Mesenchymal stem cell (in vitro differentiated cells and primary cell): ENCODE data around the gene ATAD2B. TPM values are rescaled to one million over a fixed set of nuclear protein-coding genes. Genes with fewer than 3 reads are reported as not detected.

Source experiments
- DNase-seq: peaks from one replicate; pipeline ENCODE4 v3.0.0-alpha.2; 2013
- H2AFZ ChIP-seq: one replicate; pipeline ENCODE4 v1.6.1; 2013; ENCODE audit warnings: low read depth, mild to moderate bottlenecking, control low read depth, inconsistent platforms, low read length, moderate library complexity
- H2AK5ac ChIP-seq: 2 replicates; pipeline ENCODE4 v1.6.1; 2013; ENCODE audit warnings: low read length, moderate library complexity, mild to moderate bottlenecking, inconsistent platforms; ENCODE audit not compliant: severe bottlenecking
- H2BK120ac ChIP-seq: one replicate; pipeline ENCODE4 v1.6.1; 2013; ENCODE audit warnings: low read depth, mild to moderate bottlenecking, inconsistent platforms, low read length, moderate library complexity
- H2BK12ac ChIP-seq, 2 experiments: one replicate each; pipeline ENCODE4 v1.6.1; 2013; ENCODE audit warnings: inconsistent platforms in 2 of 2, low read length in 2 of 2, mild to moderate bottlenecking in 2 of 2, moderate library complexity in 2 of 2, control low read depth in 1 of 2
- H2BK15ac ChIP-seq: one replicate; pipeline ENCODE4 v1.6.1; 2013; ENCODE audit warnings: mild to moderate bottlenecking, low read depth, inconsistent platforms; ENCODE audit not compliant: poor library complexity, severe bottlenecking
- H2BK5ac ChIP-seq: 2 replicates; pipeline ENCODE4 v1.6.1; 2013; ENCODE audit warnings: low read depth, mild to moderate bottlenecking, low read length, control low read depth, inconsistent platforms; ENCODE audit not compliant: poor library complexity, severe bottlenecking
- H3K14ac ChIP-seq, 2 experiments: one replicate each; pipeline ENCODE4 v1.6.1; 2013; ENCODE audit warnings: inconsistent platforms in 2 of 2, low read length in 2 of 2, control low read depth in 1 of 2, mild to moderate bottlenecking in 1 of 2, moderate library complexity in 1 of 2
- H3K18ac ChIP-seq, 2 experiments: one replicate each; pipeline ENCODE4 v1.6.1; 2013; ENCODE audit warnings: inconsistent platforms in 2 of 2, low read length in 2 of 2, control low read depth in 1 of 2, low read depth in 1 of 2, mild to moderate bottlenecking in 1 of 2
- H3K23ac ChIP-seq, 2 experiments: one replicate each; pipeline ENCODE4 v1.6.1; 2013; ENCODE audit warnings: inconsistent platforms in 2 of 2, low read length in 2 of 2, mild to moderate bottlenecking in 2 of 2, moderate library complexity in 2 of 2, control low read depth in 1 of 2
- H3K27ac ChIP-seq: 2 replicates; pipeline ENCODE4 v1.5.1; 2013; ENCODE audit warnings: mild to moderate bottlenecking, moderate library complexity, low read length, control low read depth, inconsistent platforms; ENCODE audit not compliant: poor library complexity, severe bottlenecking
- H3K27me3 ChIP-seq, 2 experiments: 2 replicates each; pipeline versions ENCODE4 v1.6.1 to v1.7.0; 2013; ENCODE audit warnings: low read length in 2 of 2, mild to moderate bottlenecking in 2 of 2, moderate library complexity in 2 of 2, control low read depth in 1 of 2, inconsistent platforms in 1 of 2; ENCODE audit not compliant: control insufficient read depth in 1 of 2, insufficient read depth in 1 of 2
- H3K36me3 ChIP-seq, 2 experiments: 2 replicates each; pipeline versions ENCODE4 v1.6.1 to v1.7.0; 2013; ENCODE audit warnings: low read length in 2 of 2, control low read depth in 1 of 2, inconsistent platforms in 1 of 2, low read depth in 1 of 2, mild to moderate bottlenecking in 1 of 2; ENCODE audit not compliant: insufficient read depth in 2 of 2, control insufficient read depth in 1 of 2
- H3K4ac ChIP-seq, 2 experiments: one replicate each; pipeline ENCODE4 v1.6.1; 2013; ENCODE audit warnings: inconsistent platforms in 2 of 2, low read length in 2 of 2, mild to moderate bottlenecking in 2 of 2, moderate library complexity in 2 of 2, control low read depth in 1 of 2, low read depth in 1 of 2
- H3K4me1 ChIP-seq: 2 replicates; pipeline ENCODE4 v1.6.1; 2013; ENCODE audit warnings: low read depth, low read length, control low read depth; ENCODE audit not compliant: control insufficient read depth, insufficient read depth
- H3K4me2 ChIP-seq: 2 replicates; pipeline ENCODE4 v1.6.1; 2013; ENCODE audit warnings: low read length, mild to moderate bottlenecking, inconsistent platforms; ENCODE audit not compliant: poor library complexity, severe bottlenecking
- H3K4me3 ChIP-seq, 2 experiments: 2 replicates each; pipeline versions ENCODE4 v1.5.1 to v1.7.0; 2013; ENCODE audit warnings: low read length in 2 of 2, mild to moderate bottlenecking in 2 of 2, control low read depth in 1 of 2, low read depth in 1 of 2; ENCODE audit not compliant: insufficient read depth in 1 of 2
- H3K79me1 ChIP-seq: replicated peaks from 2 replicates; pipeline ENCODE4 v1.6.1; 2013; ENCODE audit warnings: mild to moderate bottlenecking, control low read depth, low read length, inconsistent platforms; ENCODE audit not compliant: poor library complexity, severe bottlenecking
- H3K9ac ChIP-seq: 2 replicates; pipeline ENCODE4 v1.7.0; 2013; ENCODE audit warnings: mild to moderate bottlenecking, low read length, moderate library complexity
- H3K9me3 ChIP-seq: 2 replicates; pipeline ENCODE4 v1.7.0; 2013; ENCODE audit warnings: mild to moderate bottlenecking, low read length; ENCODE audit not compliant: control insufficient read depth
- H4K8ac ChIP-seq: one replicate; pipeline ENCODE4 v1.6.1; 2013; ENCODE audit warnings: inconsistent platforms, mild to moderate bottlenecking, low read length, moderate library complexity
- H4K91ac ChIP-seq: one replicate; pipeline ENCODE4 v1.6.1; 2013; ENCODE audit warnings: mild to moderate bottlenecking, low read length, inconsistent platforms
- WGBS: methylation state at CpG from one replicate; pipeline ENCODE4 v1.1.7; 2013; ENCODE audit warnings: mixed read lengths; 5-methylcytosine and 5-hydroxymethylcytosine counted together
- polyA plus RNA-seq, 2 experiments: library from polyadenylated mRNA; stranded (reverse); fragments of 200-250 nt; gene quantifications; one replicate each; pipeline ENCODE4 v1.2.3, GENCODE V29; 2013

The ATAD2B gene
- polyA plus RNA-seq (2013, experiment 1 of 2): 2.3 TPM
- polyA plus RNA-seq (2013, experiment 2 of 2): 2.2 TPM

DNA sequence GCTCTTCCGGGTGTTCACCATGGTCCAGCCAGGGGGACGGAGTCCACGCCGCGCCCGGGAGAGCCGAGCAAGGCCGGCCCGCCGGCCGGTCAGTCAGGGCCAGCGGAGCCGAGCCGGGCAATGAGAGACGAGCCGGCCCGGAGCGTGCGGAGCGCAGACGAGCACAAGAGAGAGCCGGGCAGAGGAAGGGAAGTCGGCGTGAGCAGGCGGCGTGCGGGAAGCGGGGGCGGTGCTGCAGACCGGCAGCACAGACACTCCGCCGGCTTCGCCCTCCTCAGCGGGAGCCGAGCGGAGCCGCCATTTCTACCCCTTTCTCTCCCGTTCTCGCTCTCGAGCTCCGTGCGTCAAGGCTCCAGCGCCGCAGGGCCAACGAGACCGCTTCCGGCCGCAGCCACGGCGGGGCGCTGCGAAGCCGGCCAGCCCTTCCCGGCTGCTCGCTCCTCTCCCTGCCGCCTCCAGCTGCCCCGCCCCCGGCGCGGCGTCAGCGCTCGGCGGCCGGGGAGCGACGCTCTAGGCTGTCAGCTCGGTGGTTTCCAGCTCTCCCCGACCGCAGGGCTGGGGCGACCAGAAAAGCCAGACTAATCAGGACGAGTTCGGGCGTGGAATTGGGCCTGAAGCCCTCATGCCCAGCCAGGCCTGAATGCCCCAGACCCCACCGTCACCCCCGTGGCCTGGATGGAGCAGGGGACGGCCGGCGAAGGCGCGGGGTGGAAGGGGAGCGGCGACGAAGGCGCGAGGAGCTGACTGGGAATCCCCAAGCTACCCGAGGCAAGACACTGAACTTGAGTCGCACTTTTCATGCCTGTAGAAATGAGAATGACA, at the start of gene ATAD2B:
Gene ATAD2B, minus strand, starts transcription at position 374 of the 822 bp plus-strand sequence. Its CDS starts 353 bp downstream, at position 21.
- H2BK120ac ChIP-seq: peak within 1 kb of the TSS; percentile 91
- peak within 1 kb of the TSS; percentile 92 for H3K4me2 ChIP-seq
- H2BK15ac ChIP-seq: peak within 1 kb of the TSS; percentile 95
- H3K9me3 ChIP-seq: no peaks in the 10 kb centered on the region
- H2BK12ac ChIP-seq: peak within 1 kb of the TSS; percentile 46 to 95
- H3K4ac ChIP-seq: peak within 1 kb of the TSS; percentile 71 to 98
- H3K4me1 ChIP-seq: peaks cover 2% of the 10 kb centered on the region
- peak within 1 kb of the TSS; percentile 15 to 98 for H3K14ac ChIP-seq
- peak; percentile 95 for DNase-seq
- peak within 1 kb of the TSS; percentile 96 for H4K91ac ChIP-seq
- no peaks in the 10 kb centered on the region for H3K27me3 ChIP-seq
- H4K8ac ChIP-seq: peak within 1 kb of the TSS; percentile 100
- H3K27ac ChIP-seq: peak within 1 kb of the TSS; percentile 89
- H3K23ac ChIP-seq: peak within 1 kb of the TSS; percentile 49 to 91
- peak within 1 kb of the TSS; percentile 85 to 97 for H3K4me3 ChIP-seq
- peaks cover 0 to 4% of the 10 kb centered on the region in 2 experiments for H3K36me3 ChIP-seq
- H3K18ac ChIP-seq: peak within 1 kb of the TSS; percentile 97 to 99
- peak within 1 kb of the TSS; percentile 88 for H2BK5ac ChIP-seq
- WGBS: under 1% methylated on average over 83 of the region's 88 CpGs
- H3K9ac ChIP-seq: peak within 1 kb of the TSS; percentile 99
- H3K79me1 ChIP-seq: peaks cover 6% of the 10 kb centered on the region
- peak within 1 kb of the TSS; percentile 99 for H2AFZ ChIP-seq
- H2AK5ac ChIP-seq: no peak within 1 kb of the TSS

DNA sequence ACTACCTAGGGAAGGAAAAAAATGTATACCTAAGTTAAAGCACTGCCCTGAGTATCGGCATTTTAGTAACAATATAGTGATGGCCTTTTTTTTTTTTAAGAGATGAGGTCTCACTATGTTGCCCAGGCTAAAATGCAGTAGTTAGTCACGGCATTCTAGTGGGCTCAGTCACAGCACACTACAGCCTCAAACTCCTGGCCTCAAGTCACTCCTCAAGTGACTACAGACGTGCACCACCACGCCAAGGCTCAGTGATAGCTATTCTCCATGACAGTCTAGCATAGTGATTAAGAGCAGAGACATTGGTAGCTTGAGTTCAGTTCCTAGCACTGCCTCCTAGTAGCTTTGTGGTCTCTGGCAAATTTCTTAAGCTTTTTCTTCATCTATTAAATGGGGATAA, 40.9 kb upstream of the ATAD2B start:
- DNase-seq: no peak
- Histone ChIP-seq H3K27me3 (no peaks in the 10 kb centered on the region), H3K4me1 (no peaks in the 10 kb centered on the region), H2AK5ac (no peak overlapping the region), H4K91ac (no peak overlapping the region), H2BK15ac (no peak overlapping the region), H3K4me2 (no peak overlapping the region), H2AFZ (no peak overlapping the region), H4K8ac (no peak overlapping the region), H3K27ac (no peak overlapping the region), H3K18ac (no peak overlapping the region), H3K79me1 (peaks cover 18% of the 10 kb centered on the region), H3K9ac (no peak overlapping the region), H3K4ac (no peak overlapping the region), H3K9me3 (no peaks in the 10 kb centered on the region), H3K14ac (no peak overlapping the region), H3K4me3 (no peak overlapping the region), H2BK12ac (no peak overlapping the region), H3K23ac (no peak overlapping the region), H2BK120ac (no peak overlapping the region), H3K36me3 (peaks cover 6 to 28% of the 10 kb centered on the region in 2 experiments), H2BK5ac (no peak overlapping the region)
- WGBS: 96% methylated on average over 4 of the region's 4 CpGs

DNA sequence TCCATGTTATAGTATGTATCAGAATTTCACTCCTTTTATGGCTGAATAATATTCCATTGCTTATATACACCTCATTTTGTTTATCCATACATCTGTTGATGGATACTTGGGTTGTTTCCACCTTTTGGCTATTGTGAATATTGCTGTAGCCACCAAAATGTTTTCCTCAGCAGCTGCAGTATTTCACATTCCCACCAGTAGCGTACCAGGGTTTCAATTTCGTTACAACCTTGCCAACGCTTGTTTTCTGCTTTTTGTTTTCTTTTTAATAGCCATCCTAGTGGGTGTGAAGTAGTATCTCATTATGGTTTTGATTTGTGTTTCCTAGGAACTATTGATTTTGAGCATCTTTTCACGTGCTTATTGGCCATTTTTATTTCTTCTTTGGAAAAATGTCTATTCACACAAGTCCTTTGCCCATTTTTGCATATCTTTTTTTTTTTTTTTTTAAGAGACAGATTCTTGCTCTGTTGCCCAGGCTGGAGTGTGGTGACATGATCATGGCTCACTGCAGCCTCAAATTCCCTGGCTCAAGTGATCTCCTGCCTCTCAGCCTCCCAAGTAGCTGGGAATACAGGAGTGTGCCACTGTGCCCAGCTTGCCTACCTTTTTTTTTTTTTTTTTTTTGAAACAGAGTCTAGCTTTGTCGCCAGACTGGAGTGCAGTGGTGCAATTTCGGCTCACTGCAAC, 27.5 kb upstream of the ATAD2B start:
- H4K91ac ChIP-seq: no peak overlapping the region
- H2AK5ac ChIP-seq: no peak overlapping the region
- no peak overlapping the region for H3K18ac ChIP-seq
- H2BK15ac ChIP-seq: no peak overlapping the region
- no peak overlapping the region for H3K4ac ChIP-seq
- DNase-seq: no peak
- H4K8ac ChIP-seq: no peak overlapping the region
- peak overlapping the region; percentile 54 for H3K9ac ChIP-seq
- 94% methylated on average over 6 of the region's 6 CpGs for WGBS
- H3K36me3 ChIP-seq: peaks cover 1 to 2% of the 10 kb centered on the region in 2 experiments
- H2BK120ac ChIP-seq: no peak overlapping the region
- H3K27me3 ChIP-seq: no peaks in the 10 kb centered on the region
- no peak overlapping the region for H2BK12ac ChIP-seq
- no peak overlapping the region for H2AFZ ChIP-seq
- H3K4me2 ChIP-seq: no peak overlapping the region
- H3K9me3 ChIP-seq: no peaks in the 10 kb centered on the region
- H3K27ac ChIP-seq: no peak overlapping the region
- H3K4me1 ChIP-seq: peaks cover 4% of the 10 kb centered on the region
- H3K4me3 ChIP-seq: peak overlapping the region in 1 of 2 experiments; percentile 66
- peaks cover 14% of the 10 kb centered on the region for H3K79me1 ChIP-seq
- H2BK5ac ChIP-seq: no peak overlapping the region
- no peak overlapping the region for H3K14ac ChIP-seq
- H3K23ac ChIP-seq: no peak overlapping the region

DNA sequence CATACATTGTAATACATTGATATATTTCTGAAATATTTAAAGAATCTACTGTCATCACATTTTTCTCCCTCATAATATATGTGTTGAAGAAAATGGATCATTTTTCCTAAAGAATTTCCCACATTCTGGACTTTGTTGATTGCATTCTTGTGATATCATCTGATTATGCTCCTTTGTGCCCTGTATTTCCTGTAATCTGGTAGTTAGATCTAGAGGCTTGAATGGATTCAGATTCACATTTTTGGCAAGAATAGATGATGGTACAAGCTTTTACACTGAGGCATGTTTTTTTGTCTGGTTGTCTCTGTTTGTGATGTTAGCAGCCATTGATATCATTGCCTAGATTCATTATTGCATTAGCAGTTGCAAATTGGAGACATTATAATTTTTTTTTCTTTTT, 26.7 kb upstream of the ATAD2B start:
- H3K27me3 ChIP-seq: no peaks in the 10 kb centered on the region
- peaks cover 10% of the 10 kb centered on the region for H3K79me1 ChIP-seq
- H3K4ac ChIP-seq: no peak overlapping the region
- H2AFZ ChIP-seq: no peak overlapping the region
- H3K9ac ChIP-seq: no peak overlapping the region
- H3K4me1 ChIP-seq: peaks cover 4% of the 10 kb centered on the region
- H3K14ac ChIP-seq: no peak overlapping the region
- H2BK120ac ChIP-seq: no peak overlapping the region
- H3K36me3 ChIP-seq: peaks cover 0 to 2% of the 10 kb centered on the region in 2 experiments
- H3K18ac ChIP-seq: no peak overlapping the region
- H3K9me3 ChIP-seq: no peaks in the 10 kb centered on the region
- no peak overlapping the region for H4K8ac ChIP-seq
- H2AK5ac ChIP-seq: no peak overlapping the region
- DNase-seq: no peak
- H3K4me2 ChIP-seq: no peak overlapping the region
- H3K27ac ChIP-seq: no peak overlapping the region
- no peak overlapping the region for H2BK5ac ChIP-seq
- H3K23ac ChIP-seq: no peak overlapping the region
- no peak overlapping the region for H2BK12ac ChIP-seq
- H2BK15ac ChIP-seq: no peak overlapping the region
- H4K91ac ChIP-seq: no peak overlapping the region
- H3K4me3 ChIP-seq: no peak overlapping the region
